K562 (cell line): ENCODE measurements around the gene PHF21A. TPM values are rescaled to one million over a fixed set of nuclear protein-coding genes. Genes with fewer than 3 reads are reported as not detected.

Source experiments
- ADNP ChIP-seq: fragments of 200-800 bp; sonication (Bioruptor generic); IDR thresholded peaks from 2 replicates; pipeline ENCODE4 v1.6.1; 2016; ENCODE audit warnings: missing genetic modification characterization, missing compliant biosample characterization
- ATF1 ChIP-seq, 2 experiments: fragments of 450-650 bp in 1 of 2; IDR thresholded peaks; 2 replicates each; pipeline ENCODE4 v1.6.1; 2016; ENCODE audit warnings: missing compliant biosample characterization in 1 of 2, missing genetic modification characterization in 1 of 2
- CBX3 ChIP-seq, 2 experiments: IDR thresholded peaks; 1 replicate in 1 of 2; 2 replicates in 1 of 2; pipeline ENCODE4 v1.6.1; 2012; ENCODE audit warnings: inconsistent platforms in 2 of 2, low read length in 2 of 2, borderline replicate concordance in 1 of 2, control low read depth in 1 of 2
- CEBPG ChIP-seq, 3 experiments: fragments of 200-800 bp in 1 of 3; sonication (Bioruptor generic) in 1 of 3; sonication (generic) in 1 of 3; formaldehyde crosslinking in 1 of 3; IDR thresholded peaks in 2 of 3; conservative IDR thresholded peaks in 1 of 3; 2 replicates each; pipeline versions ENCODE4 v1.6.1 to v1.8.0; 2016 to 2022; ENCODE audit warnings: missing compliant biosample characterization in 2 of 3, missing genetic modification characterization in 2 of 3, mild to moderate bottlenecking in 1 of 3, missing genetic modification reagents in 1 of 3
- DPF2 ChIP-seq: fragments of 450-650 bp; IDR thresholded peaks from 2 replicates; pipeline ENCODE4 v1.6.1; 2016
- EHMT2 ChIP-seq: fragments of 450-650 bp; IDR thresholded peaks from 2 replicates; pipeline ENCODE4 v1.6.1; 2018; ENCODE audit warnings: antibody characterized with exemption
- MAFF ChIP-seq: IDR thresholded peaks from 2 replicates; pipeline ENCODE4 v1.6.1; 2012; ENCODE audit warnings: low read length, improper control_type of control experiment
- NBN ChIP-seq: fragments of 450-650 bp; IDR thresholded peaks from 2 replicates; pipeline ENCODE4 v1.6.1; 2016; ENCODE audit warnings: low read depth, mild to moderate bottlenecking
- PHF8 ChIP-seq: fragments of 200-600 bp; sonication (generic); IDR thresholded peaks from 2 replicates; pipeline ENCODE4 v1.6.1; 2012; ENCODE audit warnings: mixed run types, mild to moderate bottlenecking, inconsistent platforms, low read length, moderate library complexity, borderline replicate concordance
- POLR2AphosphoS5 ChIP-seq: IDR thresholded peaks from 2 replicates; pipeline ENCODE4 v1.6.1; 2011; ENCODE audit warnings: mild to moderate bottlenecking, low read depth, low read length, moderate library complexity; ENCODE audit not compliant: control insufficient read depth, insufficient read depth
- ZNF197 ChIP-seq: fragments of 200-800 bp; sonication (Bioruptor generic); IDR thresholded peaks from 2 replicates; pipeline ENCODE4 v1.6.1; 2016; ENCODE audit warnings: low read depth, missing genetic modification characterization, missing compliant biosample characterization
- ZNF347 ChIP-seq: fragments of 450-650 bp; formaldehyde crosslinking; IDR thresholded peaks from 2 replicates; pipeline ENCODE4 v1.4.0; 2020; ENCODE audit warnings: low read depth, mild to moderate bottlenecking, moderate library complexity
- ZNF436 ChIP-seq: fragments of 250-450, 450-650 bp; sonication (Bioruptor Pico); formaldehyde crosslinking; IDR thresholded peaks from 2 replicates; pipeline ENCODE4 v1.7.0; 2020; ENCODE audit warnings: mild to moderate bottlenecking
- polyA plus RNA-seq, 8 experiments: library from polyadenylated mRNA; depleted of rRNA in 4 of 8; stranded (reverse) in 5 of 8; unstranded in 3 of 8; fragments of >200 nt; fragmentation: Nextera tagmentation in 2 of 8; fragmentation: Illumina TruSeq in 1 of 8; extraction: Ambion mirVana in 2 of 8; extraction: Trizol in 1 of 8; gene quantifications; 2 replicates each; pipeline versions ENCODE4 v1.2.1 to v1.2.3, GENCODE V29; 2011 to 2014; ENCODE audit warnings: inconsistent platforms in 1 of 8, missing spikeins in 1 of 8
- total RNA-seq, 7 experiments: library from RNA; depleted of rRNA in 6 of 7; stranded (reverse); fragments of >200 nt in 6 of 7; fragmentation: Illumina TruSeq in 2 of 7; extraction: Trizol in 2 of 7; gene quantifications; 2 replicates each; pipeline versions ENCODE4 v1.2.1 to v1.2.3, GENCODE V29; 2011 to 2021; ENCODE audit warnings: low replicate concordance in 1 of 7
- TF ChIP-seq, protein P1 (sequence below): fragments of 250-450 bp; sonication (Bioruptor Pico); IDR thresholded peaks from 2 replicates; pipeline ENCODE4 v1.8.0; 2022; ENCODE audit warnings: inconsistent platforms
- TF ChIP-seq, protein P2 (sequence below): fragments of 250-450 bp; sonication (Bioruptor Pico); IDR thresholded peaks from 2 replicates; pipeline ENCODE4 v1.5.0; 2020; ENCODE audit warnings: mild to moderate bottlenecking, borderline replicate concordance
- TF ChIP-seq, protein P3 (sequence below): fragments of 450-650 bp; IDR thresholded peaks from 2 replicates; pipeline ENCODE4 v1.6.1; 2016; ENCODE audit warnings: missing biosample characterization, missing genetic modification characterization
- TF ChIP-seq, protein P4 (sequence below), 2 experiments: fragments of 450-650 bp; IDR thresholded peaks; 2 replicates each; pipeline ENCODE4 v1.6.1; 2016
- TF ChIP-seq, protein P5 (sequence below): fragments of 250-450 bp; sonication (Bioruptor Pico); IDR thresholded peaks from 2 replicates; pipeline ENCODE4 v1.4.0; 2020; ENCODE audit warnings: mild to moderate bottlenecking, moderate library complexity

The PHF21A gene
- total and polyA plus RNA-seq, 9 of the 15 experiments (the other 6 are each of a cell fraction or from before 2014, with no cell fraction given) = 1.5 to 32.4 (median 10.7) TPM

DNA sequence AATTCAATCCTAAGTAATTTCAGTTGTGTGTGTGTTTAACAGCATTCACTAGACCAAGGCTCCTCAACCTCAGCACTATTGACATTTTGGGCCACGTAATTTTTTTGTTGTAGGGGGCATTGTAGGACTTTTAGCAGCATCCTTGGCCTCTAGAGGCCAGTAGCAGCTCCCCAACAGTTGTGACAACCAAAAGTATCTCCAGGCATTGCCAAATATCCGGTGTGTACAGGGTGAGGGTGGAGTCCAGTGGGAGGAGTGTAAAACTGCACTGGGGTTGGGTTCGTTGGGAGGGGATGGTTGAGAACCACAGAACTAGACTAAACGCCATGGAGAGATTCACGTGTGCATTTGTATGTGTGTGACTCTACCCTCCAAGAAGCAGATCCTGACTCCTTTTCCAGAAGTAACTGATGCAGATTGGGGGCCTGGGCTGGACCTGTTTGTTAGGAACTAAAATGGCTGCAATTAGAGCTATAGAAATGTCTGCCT, 5.9 kb upstream of the PHF21A start (continued):
- TF ChIP-seq, protein P1, sequence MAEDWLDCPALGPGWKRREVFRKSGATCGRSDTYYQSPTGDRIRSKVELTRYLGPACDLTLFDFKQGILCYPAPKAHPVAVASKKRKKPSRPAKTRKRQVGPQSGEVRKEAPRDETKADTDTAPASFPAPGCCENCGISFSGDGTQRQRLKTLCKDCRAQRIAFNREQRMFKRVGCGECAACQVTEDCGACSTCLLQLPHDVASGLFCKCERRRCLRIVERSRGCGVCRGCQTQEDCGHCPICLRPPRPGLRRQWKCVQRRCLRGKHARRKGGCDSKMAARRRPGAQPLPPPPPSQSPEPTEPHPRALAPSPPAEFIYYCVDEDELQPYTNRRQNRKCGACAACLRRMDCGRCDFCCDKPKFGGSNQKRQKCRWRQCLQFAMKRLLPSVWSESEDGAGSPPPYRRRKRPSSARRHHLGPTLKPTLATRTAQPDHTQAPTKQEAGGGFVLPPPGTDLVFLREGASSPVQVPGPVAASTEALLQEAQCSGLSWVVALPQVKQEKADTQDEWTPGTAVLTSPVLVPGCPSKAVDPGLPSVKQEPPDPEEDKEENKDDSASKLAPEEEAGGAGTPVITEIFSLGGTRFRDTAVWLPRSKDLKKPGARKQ (CRISPR knock-in tag) = no peak
- TF ChIP-seq ZNF347 (CRISPR knock-in tag) (no peak), ZNF197 (CRISPR knock-in tag) (peak; percentile 62; the same call in 1 of the 2 replicates), POLR2AphosphoS5 (0 out of 2 replicates have a peak, but pooled peaks have one; percentile 31), ATF1 (CRISPR knock-in tag; IDR thresholded peaks at IDR 0.05) (no peak), ATF1 (tag; IDR thresholded peaks at IDR 0.05) (peak; percentile 63), NBN (peak; percentile 90), CEBPG (CRISPR knock-in tag; IDR thresholded peaks at IDR 0.05) (peak; percentile 92), CEBPG (tag; conservative IDR thresholded peaks at IDR 0.05 in 1 of 2, IDR thresholded peaks at IDR 0.05 in 1 of 2) (peak; percentile 84 to 92), CBX3 (IDR thresholded peaks at IDR 0.05; ENCODE audit: borderline replicate concordance in 1 of 2, low read length in 2 of 2) (peak in 1 of 2 experiments; percentile 97; a peak in 2 of 3 replicates), PHF8 (peak; percentile 28; the same call in 1 of the 2 replicates), MAFF (0 out of 2 replicates have a peak, but pooled peaks have one; percentile 26), DPF2 (peak; percentile 63; the same call in 1 of the 2 replicates), EHMT2 (peak; percentile 80; the same call in 1 of the 2 replicates), ZNF436 (CRISPR knock-in tag) (no peak), ADNP (tag) (no peak)
- TF ChIP-seq, protein P2, sequence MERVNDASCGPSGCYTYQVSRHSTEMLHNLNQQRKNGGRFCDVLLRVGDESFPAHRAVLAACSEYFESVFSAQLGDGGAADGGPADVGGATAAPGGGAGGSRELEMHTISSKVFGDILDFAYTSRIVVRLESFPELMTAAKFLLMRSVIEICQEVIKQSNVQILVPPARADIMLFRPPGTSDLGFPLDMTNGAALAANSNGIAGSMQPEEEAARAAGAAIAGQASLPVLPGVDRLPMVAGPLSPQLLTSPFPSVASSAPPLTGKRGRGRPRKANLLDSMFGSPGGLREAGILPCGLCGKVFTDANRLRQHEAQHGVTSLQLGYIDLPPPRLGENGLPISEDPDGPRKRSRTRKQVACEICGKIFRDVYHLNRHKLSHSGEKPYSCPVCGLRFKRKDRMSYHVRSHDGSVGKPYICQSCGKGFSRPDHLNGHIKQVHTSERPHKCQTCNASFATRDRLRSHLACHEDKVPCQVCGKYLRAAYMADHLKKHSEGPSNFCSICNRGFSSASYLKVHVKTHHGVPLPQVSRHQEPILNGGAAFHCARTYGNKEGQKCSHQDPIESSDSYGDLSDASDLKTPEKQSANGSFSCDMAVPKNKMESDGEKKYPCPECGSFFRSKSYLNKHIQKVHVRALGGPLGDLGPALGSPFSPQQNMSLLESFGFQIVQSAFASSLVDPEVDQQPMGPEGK (CRISPR knock-in tag) = 0 out of 2 replicates have a peak, but pooled peaks have one; percentile 37
- TF ChIP-seq, protein P3, sequence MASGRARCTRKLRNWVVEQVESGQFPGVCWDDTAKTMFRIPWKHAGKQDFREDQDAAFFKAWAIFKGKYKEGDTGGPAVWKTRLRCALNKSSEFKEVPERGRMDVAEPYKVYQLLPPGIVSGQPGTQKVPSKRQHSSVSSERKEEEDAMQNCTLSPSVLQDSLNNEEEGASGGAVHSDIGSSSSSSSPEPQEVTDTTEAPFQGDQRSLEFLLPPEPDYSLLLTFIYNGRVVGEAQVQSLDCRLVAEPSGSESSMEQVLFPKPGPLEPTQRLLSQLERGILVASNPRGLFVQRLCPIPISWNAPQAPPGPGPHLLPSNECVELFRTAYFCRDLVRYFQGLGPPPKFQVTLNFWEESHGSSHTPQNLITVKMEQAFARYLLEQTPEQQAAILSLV (tag) = peak; percentile 80
- TF ChIP-seq, protein P4, sequence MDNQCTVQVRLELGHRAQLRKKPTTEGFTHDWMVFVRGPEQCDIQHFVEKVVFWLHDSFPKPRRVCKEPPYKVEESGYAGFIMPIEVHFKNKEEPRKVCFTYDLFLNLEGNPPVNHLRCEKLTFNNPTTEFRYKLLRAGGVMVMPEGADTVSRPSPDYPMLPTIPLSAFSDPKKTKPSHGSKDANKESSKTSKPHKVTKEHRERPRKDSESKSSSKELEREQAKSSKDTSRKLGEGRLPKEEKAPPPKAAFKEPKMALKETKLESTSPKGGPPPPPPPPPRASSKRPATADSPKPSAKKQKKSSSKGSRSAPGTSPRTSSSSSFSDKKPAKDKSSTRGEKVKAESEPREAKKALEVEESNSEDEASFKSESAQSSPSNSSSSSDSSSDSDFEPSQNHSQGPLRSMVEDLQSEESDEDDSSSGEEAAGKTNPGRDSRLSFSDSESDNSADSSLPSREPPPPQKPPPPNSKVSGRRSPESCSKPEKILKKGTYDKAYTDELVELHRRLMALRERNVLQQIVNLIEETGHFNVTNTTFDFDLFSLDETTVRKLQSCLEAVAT (IDR thresholded peaks at IDR 0.05) = 0 out of 4 replicates have a peak, but pooled peaks of 1 of the 2 experiments have one; percentile 32
- TF ChIP-seq, protein P5, sequence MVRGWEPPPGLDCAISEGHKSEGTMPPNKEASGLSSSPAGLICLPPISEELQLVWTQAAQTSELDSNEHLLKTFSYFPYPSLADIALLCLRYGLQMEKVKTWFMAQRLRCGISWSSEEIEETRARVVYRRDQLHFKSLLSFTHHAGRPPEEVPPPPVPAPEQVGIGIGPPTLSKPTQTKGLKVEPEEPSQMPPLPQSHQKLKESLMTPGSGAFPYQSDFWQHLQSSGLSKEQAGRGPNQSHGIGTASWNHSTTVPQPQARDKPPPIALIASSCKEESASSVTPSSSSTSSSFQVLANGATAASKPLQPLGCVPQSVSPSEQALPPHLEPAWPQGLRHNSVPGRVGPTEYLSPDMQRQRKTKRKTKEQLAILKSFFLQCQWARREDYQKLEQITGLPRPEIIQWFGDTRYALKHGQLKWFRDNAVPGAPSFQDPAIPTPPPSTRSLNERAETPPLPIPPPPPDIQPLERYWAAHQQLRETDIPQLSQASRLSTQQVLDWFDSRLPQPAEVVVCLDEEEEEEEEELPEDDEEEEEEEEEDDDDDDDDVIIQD (CRISPR knock-in tag) = no peak
